Gastrocnemius medialis (tissue), 4 donors: Measurements from ENCODE around the gene SYCE3.
A peak's percentile ranks its signal among the peaks of the same experiment; 100 is the strongest.

Experiments used
- POLR2A ChIP-seq, 2 donors: fragments of 450-650 bp; IDR thresholded peaks; one replicate each; pipeline ENCODE4 v1.6.1; 2017; ENCODE audit warnings: antibody characterized with exemption in 2 of 2, mild to moderate bottlenecking in 2 of 2, moderate library complexity in 2 of 2
- TF ChIP-seq, protein P1 (sequence below), 5 experiments: fragments of 450-650 bp in 3 of 5; fragments of 200-600 bp in 2 of 5; sonication (generic) in 2 of 5; IDR thresholded peaks in 4 of 5; conservative IDR thresholded peaks in 1 of 5; 1 replicate in 4 of 5; 2 replicates in 1 of 5; pipeline ENCODE4 v1.5.1; 2016 to 2019; ENCODE audit warnings: antibody characterized with exemption in 5 of 5, mild to moderate bottlenecking in 3 of 5, moderate library complexity in 3 of 5

DNA sequence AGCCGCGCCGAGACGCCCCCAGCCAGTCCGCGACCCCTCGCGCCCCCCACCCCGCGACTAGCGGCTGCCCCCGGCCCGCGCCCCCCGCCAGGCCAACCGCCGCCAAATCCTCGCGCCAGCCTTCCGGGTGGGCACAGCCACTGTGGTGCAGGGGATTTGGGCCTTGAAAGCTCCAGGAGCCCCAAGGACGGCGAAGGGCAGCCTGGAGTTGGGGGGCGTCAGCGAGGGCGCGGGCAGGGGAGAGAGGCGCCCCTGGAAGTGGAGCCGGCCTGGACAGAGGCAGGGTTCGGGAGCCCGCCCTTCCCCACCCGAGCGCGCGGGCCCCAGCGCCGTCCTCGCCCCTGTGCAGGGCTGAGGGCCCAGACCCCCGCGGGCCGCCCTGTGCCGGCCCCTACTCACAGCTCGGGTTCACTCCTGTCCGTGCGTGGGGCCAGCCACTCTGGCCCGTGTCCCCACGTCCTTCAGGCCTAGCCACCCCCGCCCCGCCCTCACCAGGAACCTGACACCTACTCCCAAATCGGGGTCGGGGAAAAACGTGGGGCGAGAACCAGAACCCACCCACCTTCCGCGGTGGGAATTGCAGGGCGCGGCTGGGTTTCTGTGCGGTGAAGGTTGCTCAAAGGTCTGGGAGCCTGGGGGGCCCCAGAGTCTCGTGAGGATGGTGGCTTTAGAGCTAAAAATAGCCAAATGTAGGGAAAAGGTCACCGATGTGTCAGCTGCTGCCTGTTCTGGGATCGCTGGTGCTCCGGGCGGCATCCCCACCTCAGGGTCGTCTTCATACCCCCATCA lies 15.5 kb upstream of the SYCE3 start, which contains the start of gene CPT1B:
- TF ChIP-seq, protein P1, sequence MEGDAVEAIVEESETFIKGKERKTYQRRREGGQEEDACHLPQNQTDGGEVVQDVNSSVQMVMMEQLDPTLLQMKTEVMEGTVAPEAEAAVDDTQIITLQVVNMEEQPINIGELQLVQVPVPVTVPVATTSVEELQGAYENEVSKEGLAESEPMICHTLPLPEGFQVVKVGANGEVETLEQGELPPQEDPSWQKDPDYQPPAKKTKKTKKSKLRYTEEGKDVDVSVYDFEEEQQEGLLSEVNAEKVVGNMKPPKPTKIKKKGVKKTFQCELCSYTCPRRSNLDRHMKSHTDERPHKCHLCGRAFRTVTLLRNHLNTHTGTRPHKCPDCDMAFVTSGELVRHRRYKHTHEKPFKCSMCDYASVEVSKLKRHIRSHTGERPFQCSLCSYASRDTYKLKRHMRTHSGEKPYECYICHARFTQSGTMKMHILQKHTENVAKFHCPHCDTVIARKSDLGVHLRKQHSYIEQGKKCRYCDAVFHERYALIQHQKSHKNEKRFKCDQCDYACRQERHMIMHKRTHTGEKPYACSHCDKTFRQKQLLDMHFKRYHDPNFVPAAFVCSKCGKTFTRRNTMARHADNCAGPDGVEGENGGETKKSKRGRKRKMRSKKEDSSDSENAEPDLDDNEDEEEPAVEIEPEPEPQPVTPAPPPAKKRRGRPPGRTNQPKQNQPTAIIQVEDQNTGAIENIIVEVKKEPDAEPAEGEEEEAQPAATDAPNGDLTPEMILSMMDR (IDR thresholded peaks at IDR 0.05 in 4 of 5, conservative IDR thresholded peaks at IDR 0.05 in 1 of 5), result peak in 1 of 5 experiments; percentile 17
- TF ChIP-seq POLR2A (IDR thresholded peaks at IDR 0.05), result peak; percentile 38 to 48
